Limb (tissue), 2 donors: ENCODE measurements around the gene RMP24.
"Not testable (repeated sequence)": the region's sequence is repeated elsewhere in the genome, so short reads cannot be mapped to it uniquely, and the experiment has no call there.

Experiments used
- DNase-seq, 2 donors: peaks; one replicate each; pipeline ENCODE4 v3.0.0-alpha.2; 2016; ENCODE audit errors: extremely low spot score in 2 of 2

The RMP24 gene

DNA sequence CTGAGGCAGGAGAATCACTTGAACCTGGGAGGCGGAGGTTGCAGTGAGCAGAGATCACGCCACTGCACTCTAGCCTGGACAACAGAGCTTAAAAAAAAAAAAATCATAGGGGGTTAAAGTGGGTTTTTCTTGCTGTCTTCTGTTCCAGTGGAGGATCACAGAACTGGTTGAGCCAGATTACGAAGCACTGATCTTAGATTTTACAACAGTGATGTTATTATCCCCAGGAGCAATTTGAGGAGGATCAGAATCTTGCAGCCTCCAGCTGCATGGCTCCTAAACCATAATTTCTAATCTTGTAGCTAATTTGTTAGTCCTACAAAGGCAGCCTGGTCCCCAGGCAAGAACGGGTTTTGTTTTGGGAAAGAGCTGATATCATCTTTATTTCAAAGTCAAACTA lies 4.6 kb upstream of the RMP24 start:
- DNase-seq: not testable (repeated sequence)

DNA sequence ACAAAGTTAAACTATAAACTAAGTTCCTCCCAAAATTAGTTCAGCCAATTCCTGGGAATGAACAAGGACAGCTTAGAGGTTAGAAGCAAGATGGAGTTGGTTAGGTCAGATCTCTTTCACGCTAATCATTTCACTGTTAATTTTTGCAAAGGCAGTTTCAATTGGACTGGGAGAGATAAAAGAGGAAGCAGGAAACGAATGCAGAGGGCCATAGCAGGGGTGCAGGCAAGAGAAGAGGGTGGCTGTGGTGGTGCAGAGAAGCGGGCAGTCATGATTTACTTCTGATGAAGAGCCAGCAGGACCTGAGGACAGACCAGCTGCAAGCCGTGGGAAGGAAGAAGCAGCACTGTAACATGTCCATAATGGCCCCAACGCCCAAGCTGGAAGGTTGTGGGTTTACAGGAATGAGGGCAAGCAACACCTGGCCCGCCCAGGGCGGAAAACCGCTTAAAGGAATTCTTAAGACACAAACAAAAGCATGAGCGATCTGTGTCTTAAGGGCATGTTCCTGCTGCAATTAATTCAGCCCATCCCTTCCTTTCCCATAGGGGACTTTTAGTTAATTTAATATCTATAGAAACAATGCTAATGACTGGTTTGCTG lies 4.1 kb upstream of the RMP24 start:
- no peak for DNase-seq

DNA sequence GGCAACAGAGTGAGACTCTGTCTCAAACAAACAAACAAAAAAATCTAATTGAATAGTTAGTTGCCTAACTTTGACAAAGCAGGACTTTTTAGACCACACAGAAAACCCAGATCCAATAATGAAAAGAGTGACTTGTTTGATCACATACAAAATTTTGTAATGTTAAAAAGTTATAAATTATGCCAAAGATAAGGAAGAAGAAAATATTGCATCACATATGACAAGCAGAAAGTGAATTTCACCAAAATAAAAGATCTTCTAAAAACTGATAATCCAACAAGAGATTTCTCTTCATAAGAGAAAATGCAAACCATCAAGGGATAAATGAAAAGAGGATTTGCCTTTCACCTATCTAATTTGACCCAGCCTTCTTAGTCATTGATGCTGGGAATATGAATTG lies 2.8 kb upstream of the RMP24 start:
- no peak for DNase-seq

DNA sequence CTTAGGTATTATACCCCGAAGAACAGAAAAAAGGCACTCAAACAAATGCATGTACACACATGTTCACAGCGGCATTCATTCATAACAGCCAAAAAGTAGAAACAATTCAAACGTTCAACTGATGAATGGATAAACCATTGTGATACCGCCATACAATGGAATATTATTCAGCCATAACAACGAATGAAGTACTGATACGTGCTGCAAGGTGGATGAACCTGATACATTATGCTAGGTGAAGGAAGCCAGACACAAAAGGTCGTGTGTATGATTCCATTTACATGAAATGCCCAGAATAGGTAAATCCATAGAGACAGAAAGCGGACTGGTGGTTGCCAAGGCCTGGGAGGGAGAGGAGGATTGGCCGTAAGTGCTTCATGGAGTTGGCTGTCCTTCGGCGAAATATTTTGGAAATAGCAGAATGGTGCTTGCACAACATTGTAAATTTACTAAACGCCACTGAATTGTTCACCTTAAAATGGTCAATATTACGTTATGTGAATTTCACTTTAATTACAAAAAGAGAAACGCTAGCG lies 750 bp upstream of the RMP24 start:
- no peak for DNase-seq

DNA sequence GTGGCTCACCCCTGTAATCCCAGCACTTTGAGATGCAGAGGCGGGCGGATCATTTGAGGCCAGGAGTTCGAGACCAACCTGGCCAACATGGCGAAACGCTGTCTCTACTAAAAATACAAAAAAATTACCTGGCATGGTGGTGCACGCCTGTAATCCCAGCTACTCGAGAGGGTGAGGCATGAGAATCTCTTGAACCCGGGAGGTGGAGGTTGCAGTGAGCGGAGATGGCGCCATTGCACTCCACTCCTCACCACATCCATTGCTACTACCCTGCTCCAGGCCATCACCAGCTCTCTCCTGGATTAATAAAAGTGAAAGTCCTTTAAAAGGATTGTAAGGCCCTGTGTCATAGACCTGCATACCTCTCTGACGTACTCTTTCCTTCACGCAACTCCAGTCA lies 1.2 kb downstream of the RMP24 start:
- no peak for DNase-seq

DNA sequence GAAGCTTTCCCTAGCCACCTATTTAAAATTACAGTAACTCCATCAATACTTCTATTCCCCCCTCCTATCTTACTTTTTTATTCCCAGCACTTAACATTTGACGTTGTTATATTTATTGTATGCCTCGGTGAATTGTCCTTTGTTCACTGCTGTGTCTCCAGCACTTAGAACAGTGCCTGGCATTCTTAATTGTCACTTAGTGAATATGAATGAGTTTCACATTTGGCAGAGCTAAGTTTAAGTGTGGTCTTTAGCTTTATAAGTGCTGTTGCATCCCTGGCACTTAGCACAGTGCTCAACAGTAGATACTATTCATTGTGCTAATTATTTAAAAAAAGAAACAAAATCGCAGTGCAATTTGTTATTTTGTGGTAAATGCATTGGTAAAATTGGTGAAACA lies 1.7 kb downstream of the RMP24 start:
- DNase-seq: no peak

DNA sequence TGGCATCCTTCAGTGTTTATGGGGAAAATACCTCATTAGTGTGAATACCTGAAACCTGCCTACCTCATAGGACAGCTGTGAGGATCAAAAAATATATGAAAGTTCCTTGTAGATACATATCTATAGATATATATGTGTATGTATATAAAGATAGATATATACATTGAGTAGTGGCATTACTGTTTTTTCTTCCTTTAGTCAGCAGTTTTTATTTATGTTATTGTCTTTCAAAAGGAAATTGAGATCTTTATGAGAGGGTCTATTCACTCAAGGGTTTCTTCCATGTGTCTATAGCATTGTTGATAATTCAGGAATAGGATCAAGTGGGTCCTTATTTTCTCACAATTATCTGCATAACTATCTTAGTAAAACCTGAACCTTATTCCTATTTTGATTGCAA lies 6.6 kb downstream of the RMP24 start:
- DNase-seq: no peak

DNA sequence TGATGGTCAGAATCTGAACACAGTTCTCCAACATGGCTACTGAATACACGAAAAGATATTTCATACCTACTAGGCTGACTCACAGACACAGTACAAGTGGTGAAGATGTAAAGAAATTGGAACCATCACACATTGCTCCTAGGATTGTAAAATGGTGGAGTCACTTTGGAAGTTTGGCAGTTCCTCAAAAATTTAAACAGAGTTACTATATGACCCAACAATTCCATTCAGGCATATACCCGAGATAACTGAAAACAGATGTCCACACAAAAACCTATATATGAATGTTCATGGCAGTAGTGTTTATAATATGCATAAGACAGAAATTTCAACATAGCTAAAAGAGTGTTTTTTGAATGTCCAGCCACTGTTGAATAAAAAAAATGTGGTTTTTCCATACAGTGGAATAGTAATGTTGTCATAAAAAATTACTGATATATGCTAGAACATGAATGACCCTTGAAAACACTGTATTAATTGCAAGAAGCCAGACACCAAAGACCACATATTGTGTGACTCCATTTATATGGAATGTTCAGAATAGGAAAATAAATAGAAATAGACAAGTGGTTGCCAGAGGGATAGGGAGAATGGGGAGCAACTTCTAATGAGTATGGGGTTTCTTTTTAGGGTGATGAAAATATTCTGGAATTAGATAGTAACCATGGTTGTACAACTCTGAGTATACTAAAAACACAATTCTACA lies 10.1 kb downstream of the RMP24 start:
- peak in 1 of 2 donors; percentile 15 for DNase-seq

DNA sequence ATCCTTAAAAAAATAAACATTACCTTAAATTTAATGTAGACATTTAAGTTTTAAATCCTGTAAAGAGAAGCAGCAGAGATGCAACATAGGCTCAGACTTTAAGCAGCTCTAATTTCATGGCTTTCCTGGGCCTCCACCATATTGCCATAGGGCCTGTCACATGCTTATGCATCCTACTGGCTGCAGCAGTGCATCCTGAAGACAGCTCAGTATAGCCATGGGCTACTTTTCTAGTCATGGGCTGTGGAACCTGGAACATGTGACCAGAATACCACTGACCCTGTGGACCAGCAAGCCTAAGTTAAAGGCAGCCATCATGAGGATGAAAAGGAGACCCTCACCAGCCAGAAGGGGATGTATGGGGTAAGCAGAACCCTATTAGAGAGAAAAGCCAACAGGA lies 10.7 kb downstream of the RMP24 start:
- no peak for DNase-seq

DNA sequence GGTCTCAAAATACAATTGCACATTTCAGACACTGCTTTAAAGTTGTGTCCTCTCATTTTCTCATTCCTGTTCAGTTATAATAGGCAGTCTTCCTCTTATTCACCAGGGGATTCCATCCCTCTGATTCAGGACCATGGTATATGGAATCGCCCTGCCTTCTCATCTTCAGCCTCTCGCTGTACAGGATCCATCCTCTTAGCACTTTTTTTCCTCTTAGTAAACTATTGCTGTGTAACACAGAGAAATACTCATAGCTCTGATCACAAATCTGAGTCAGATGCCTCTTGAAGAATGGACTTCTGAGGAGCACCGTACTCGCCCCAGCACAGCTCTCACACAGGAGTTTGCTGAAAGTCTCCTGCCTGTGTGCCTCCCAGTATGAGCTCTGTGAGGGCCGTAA lies 11.3 kb downstream of the RMP24 start:
- no peak for DNase-seq

DNA sequence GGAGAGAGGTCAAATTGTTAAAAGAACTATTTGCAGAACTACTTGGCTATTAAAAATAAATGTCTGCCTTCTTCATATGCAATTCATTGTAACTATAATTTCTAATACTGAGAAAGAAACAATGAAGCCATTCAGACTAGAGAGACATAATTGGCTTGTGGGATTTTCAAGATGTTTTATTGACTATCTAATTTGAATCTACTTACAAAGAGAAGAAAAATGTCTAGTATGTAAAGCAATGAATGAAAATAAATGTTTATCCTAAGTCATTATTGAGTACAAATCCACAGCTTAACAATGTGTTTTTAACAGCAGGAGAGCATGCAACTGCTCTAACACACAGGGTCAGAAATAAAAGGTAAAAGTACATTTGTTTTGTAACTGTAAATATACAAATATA lies 19.2 kb downstream of the RMP24 start:
- DNase-seq: no peak

DNA sequence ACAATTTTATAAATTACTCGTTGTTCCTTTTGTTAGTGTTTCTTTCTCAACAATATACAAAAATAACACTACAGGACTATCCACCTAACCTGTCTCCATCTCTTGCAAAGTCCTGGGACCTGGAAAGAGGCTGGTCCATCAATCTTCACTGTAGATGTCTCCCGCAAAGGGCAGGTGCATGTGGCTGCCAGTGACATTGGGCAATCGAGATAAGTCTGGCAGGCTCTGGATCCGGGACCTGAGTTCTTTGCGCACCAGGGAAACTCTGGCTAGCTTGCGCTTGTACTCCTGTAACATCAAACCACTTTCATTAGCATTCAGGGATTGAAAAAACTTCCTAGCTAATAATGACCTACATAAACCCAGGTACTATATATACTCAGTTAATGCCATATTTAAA lies 20.5 kb downstream of the RMP24 start:
- no peak for DNase-seq

DNA sequence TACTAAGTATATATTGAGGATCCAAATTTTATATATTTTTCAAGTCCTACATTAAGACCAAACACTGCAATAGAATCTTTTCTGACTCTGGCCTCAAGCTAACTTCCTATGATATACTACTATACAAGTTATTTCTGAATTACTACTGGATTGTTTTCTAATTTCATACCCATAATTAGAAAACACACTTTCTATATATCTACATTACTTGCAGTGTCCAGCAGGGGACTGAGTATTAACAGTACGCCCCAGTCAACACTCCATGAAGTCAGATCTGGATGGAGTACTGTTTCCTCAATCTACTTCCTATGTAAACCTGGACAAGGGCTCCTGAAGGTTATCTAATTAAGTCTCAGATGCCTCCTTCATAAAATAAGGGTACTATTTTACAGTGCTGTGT lies 26.5 kb downstream of the RMP24 start:
- DNase-seq: no peak

DNA sequence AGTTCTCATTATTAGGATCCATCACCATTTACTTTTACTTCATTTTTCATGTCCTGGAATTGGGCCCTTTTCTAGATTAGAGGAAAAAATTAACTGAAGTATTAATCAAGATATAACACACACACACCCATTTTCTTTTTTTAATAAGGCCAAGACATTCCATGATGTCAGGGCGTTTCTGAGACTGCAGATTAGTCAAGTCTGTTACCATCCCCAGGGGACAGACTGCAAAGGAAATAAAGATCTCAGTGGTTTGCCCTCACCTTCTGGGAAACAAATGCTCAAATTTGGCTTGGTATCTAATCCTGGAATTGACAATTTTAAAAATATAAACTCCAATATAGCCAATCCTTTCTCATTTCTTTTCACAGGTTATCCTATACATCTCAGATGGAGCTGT lies 27.4 kb downstream of the RMP24 start:
- no peak for DNase-seq

DNA sequence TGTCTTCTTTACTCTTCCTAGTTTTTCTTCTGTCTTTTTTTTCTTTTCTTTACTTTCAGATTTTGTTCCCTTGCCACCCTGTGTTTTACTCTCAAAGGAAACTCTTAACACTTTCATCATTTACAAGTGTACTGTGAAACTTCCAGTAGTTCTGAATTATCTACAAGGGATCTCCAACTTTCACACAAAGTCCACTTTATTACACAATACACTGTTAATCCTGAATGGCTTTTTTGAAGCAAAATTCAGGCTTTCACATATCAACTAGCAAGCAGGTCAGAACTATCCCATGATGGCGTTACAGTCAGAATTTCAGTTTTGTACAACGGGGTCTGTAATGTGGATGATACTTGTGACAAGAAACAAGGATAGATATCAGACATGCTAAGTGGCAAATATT lies 34.5 kb downstream of the RMP24 start:
- no peak for DNase-seq

DNA sequence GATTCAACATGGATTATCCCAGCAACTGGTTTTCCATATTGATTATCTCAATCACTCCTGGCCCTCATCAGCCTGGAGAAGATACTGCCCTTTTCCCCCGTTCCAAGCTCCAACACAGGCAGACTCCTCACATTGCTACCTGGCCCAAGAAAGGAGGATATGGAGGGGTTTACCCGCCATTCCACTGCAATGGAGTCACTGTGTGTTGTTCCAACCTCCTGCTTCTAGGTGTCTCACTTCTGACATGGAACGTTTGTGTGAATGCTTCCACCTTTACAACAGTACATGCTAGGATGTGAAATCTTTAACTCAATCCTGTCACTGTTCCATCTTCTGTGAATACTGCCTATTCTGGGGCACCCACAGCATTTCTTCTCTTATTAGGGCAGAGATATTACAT lies 36.7 kb downstream of the RMP24 start:
- DNase-seq: no peak

DNA sequence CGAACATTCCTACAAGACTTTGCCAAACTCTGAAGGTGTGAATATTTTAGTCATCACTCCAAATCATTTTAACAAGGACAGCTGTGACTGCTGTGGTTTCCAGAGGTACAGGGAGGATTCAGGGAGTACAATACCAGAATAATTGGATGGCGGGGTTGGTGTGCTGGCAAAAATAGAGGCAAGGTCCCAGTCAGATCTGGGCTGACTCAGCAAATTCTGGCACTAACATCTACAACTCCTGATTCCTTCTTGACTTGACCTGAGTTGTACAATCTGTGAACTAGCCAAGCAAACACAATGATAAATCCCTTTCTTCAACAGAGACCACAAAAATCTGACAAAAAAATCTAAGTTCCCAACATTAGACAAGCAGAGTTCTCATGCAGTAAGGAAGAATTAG lies 40.4 kb downstream of the RMP24 start:
- no peak for DNase-seq

DNA sequence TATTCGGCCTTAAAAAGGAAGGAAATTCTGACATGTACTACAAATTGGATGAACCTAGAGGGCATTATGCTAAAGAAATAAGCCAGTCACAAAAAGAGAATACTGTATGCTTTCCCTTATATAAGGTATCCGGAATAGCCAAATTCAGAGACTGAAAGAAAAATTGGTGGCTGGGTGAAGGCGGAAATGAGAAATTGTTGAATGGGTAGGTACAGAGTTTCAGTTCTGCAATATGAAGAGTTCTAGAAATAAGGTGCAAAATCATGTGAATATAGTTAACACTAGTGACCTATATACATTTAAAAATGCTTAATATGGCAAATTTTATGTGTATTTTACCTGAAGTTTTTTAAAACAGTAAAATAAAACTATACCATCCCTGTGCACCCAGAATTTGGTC lies 43.1 kb downstream of the RMP24 start:
- no peak for DNase-seq

DNA sequence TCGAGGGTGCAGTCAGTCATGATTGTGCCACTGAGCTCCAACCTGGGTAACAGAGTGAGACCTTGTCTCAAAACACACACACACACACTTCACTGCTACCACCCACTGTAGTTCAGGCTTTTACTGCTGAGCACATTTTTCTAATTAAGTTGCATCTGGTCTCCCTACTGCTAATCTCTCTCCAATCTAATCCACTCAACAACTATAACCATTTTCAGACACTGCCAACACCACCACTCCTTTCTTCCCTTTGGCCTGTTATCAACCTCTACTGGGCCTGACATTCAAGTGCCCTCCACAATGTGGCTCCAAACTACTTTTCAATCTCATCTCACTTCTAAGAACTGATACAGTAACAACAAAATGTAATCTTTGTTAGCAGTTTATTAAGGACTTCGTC lies 44.8 kb downstream of the RMP24 start:
- DNase-seq: no peak

DNA sequence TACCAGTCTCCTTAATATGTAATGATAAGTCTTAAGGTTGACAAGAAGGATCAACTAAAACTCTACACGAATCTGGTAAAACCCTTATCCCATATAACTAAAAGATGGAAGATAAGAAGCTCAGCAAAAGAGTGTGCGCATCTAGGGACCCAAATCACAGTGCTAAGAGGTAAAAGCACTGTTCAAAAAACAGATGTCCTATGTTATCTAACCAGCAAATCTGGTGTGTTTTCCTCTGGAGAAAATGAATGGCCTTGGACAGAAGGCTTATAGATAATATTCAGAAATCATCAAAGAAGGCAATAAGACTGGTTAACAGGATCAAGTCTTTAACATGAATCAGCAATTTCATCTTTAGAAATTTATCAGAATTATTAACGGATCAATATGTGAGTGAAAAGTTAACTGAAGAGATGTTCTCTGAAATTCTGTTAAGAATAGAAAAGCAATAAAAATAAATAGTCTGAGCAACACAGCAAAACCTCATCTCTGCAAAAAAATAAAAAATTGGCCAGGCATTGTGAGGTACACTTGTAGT lies 47.8 kb downstream of the RMP24 start:
- no peak for DNase-seq

DNA sequence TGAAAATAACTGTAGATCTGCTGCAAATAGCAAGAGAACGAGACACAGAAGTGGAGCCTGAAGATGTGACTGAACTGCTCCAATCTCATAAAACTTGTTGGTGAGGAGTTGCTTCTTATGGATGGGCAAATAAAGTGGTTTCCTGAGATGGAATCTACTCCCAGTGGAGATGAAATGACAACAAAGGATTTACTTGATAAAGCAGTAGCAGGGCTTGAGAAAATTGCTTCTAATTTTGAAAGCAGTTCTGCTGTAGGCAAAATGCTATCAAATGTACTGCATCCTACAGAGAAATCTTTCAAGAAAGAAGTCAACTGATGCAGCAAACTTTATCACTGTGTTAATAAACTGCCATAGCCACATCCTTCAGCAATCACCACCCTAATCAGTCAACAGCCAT lies 50.9 kb downstream of the RMP24 start:
- DNase-seq: no peak

DNA sequence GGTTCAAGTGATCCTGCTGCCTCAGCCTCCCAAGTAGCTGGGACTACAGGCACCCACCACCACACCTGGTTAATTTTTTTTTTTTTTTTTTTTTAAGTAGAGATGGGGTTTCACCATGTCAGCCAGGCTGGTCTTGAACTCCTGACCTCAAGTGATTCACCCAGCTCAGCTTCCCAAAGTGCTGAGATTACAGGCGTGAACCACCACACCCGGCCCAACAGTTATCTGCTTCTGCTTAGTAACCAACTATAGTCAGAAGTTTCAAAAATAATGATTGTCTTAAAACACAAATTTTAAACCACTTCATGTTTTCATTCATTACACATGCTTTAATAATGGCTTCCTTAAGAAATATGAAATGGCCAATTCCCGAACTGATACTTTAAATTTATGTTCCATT lies 51.8 kb downstream of the RMP24 start:
- not testable (repeated sequence) for DNase-seq

DNA sequence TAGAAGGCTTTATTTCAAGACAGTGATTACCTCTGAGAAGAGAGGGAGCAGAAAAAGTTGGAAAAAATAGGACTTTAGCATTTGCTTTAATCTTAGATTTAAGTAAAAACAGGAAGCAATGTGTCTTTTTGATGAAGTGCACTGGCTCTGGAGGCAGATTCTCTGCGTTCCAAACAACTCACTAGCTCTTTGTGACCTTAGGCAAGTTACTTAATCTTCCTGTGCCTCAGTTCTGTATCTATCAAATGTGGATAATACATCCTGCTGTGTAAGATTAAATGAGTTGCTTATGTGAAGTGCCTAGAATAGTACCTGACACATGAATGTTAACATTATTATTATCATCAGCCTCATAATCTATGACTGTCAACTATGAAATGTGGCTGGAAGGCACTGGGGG lies 52.5 kb downstream of the RMP24 start:
- DNase-seq: no peak
